ENCODE results near the gene ATG10.

Gene ATG10

GRCh38 chr5:82291420-82291819 lies 319.6 kb downstream of the ATG10 start:
- no peak overlapping the region for H3K27ac ChIP-seq (ENCODE audit: low read depth, low read length, poor library complexity, severe bottlenecking)
- no peaks in the 10 kb centered on the region for H3K79me2 ChIP-seq (ENCODE audit: insufficient read depth, low read length)
- H3K36me3 ChIP-seq (ENCODE audit: insufficient read depth, low read length) = no peaks in the 10 kb centered on the region
- no peaks in the 10 kb centered on the region for H3K9me3 ChIP-seq (ENCODE audit: low read length)
- no peaks in the 10 kb centered on the region for H3K4me1 ChIP-seq (ENCODE audit: insufficient read depth, low read length, severe bottlenecking)
- no peaks in the 10 kb centered on the region for H3F3A ChIP-seq (ENCODE audit: insufficient read depth, low read length)
- no peaks in the 10 kb centered on the region for H3K27me3 ChIP-seq (ENCODE audit: insufficient read depth, low read length)
- TF ChIP-seq EZH2 (IDR thresholded peaks at IDR 0.05; ENCODE audit: borderline replicate concordance, low read length) (no peak), CTCF (IDR thresholded peaks at IDR 0.05; ENCODE audit: low read length) (no peak)
- H3K4me3 ChIP-seq (ENCODE audit: low read depth, low read length, poor library complexity, severe bottlenecking) = no peak overlapping the region
- H3K9me2 ChIP-seq (ENCODE audit: low read depth, low read length) = no peaks in the 10 kb centered on the region
- no peak overlapping the region for H3K4me2 ChIP-seq (ENCODE audit: low read length)
- no peaks in the 10 kb centered on the region for H4K20me1 ChIP-seq (ENCODE audit: insufficient read depth, low read length)
- no peak overlapping the region for H2AFZ ChIP-seq (ENCODE audit: low read length)
- H3K9ac ChIP-seq (ENCODE audit: low read length) = no peak overlapping the region

- no peaks in the 10 kb centered on the region for H3K79me2 ChIP-seq (ENCODE audit: insufficient read depth, low read length)
- no peak overlapping the region for H3K27ac ChIP-seq (ENCODE audit: low read depth, low read length, poor library complexity, severe bottlenecking)
- TF ChIP-seq EZH2 (IDR thresholded peaks at IDR 0.05; ENCODE audit: borderline replicate concordance, low read length) = no peak
- TF ChIP-seq CTCF (IDR thresholded peaks at IDR 0.05; ENCODE audit: low read length) = no peak
- no peak overlapping the region for H3K4me3 ChIP-seq (ENCODE audit: low read depth, low read length, poor library complexity, severe bottlenecking)
- H3K27me3 ChIP-seq (ENCODE audit: insufficient read depth, low read length) = no peaks in the 10 kb centered on the region
- H3K9ac ChIP-seq (ENCODE audit: low read length) = no peak overlapping the region
- H4K20me1 ChIP-seq (ENCODE audit: insufficient read depth, low read length) = no peaks in the 10 kb centered on the region
- no peaks in the 10 kb centered on the region for H3K36me3 ChIP-seq (ENCODE audit: insufficient read depth, low read length)
- H3F3A ChIP-seq (ENCODE audit: insufficient read depth, low read length) = no peaks in the 10 kb centered on the region
- H3K4me2 ChIP-seq (ENCODE audit: low read length) = no peak overlapping the region
- H3K9me2 ChIP-seq (ENCODE audit: low read depth, low read length) = no peaks in the 10 kb centered on the region
- H3K4me1 ChIP-seq (ENCODE audit: insufficient read depth, low read length, severe bottlenecking) = no peaks in the 10 kb centered on the region
- H2AFZ ChIP-seq (ENCODE audit: low read length) = no peak overlapping the region
- H3K9me3 ChIP-seq (ENCODE audit: low read length) = no peaks in the 10 kb centered on the region
These were observed 323.3 kb downstream of the ATG10 start for GRCh38 chr5:82295144-82295543.

GRCh38 chr5:82295959-82296531 lies 324.2 kb downstream of the ATG10 start:
- no peak overlapping the region for H3K4me2 ChIP-seq (ENCODE audit: low read length)
- no peaks in the 10 kb centered on the region for H3K9me3 ChIP-seq (ENCODE audit: low read length)
- no peaks in the 10 kb centered on the region for H3K79me2 ChIP-seq (ENCODE audit: insufficient read depth, low read length)
- H2AFZ ChIP-seq (ENCODE audit: low read length) = no peak overlapping the region
- no peaks in the 10 kb centered on the region for H4K20me1 ChIP-seq (ENCODE audit: insufficient read depth, low read length)
- no peaks in the 10 kb centered on the region for H3K9me2 ChIP-seq (ENCODE audit: low read depth, low read length)
- no peak overlapping the region for H3K4me3 ChIP-seq (ENCODE audit: low read depth, low read length, poor library complexity, severe bottlenecking)
- H3K36me3 ChIP-seq (ENCODE audit: insufficient read depth, low read length) = no peaks in the 10 kb centered on the region
- H3K9ac ChIP-seq (ENCODE audit: low read length) = no peak overlapping the region
- H3F3A ChIP-seq (ENCODE audit: insufficient read depth, low read length) = no peaks in the 10 kb centered on the region
- no peaks in the 10 kb centered on the region for H3K27me3 ChIP-seq (ENCODE audit: insufficient read depth, low read length)
- H3K4me1 ChIP-seq (ENCODE audit: insufficient read depth, low read length, severe bottlenecking) = no peaks in the 10 kb centered on the region
- no peak overlapping the region for H3K27ac ChIP-seq (ENCODE audit: low read depth, low read length, poor library complexity, severe bottlenecking)
- no peak for TF ChIP-seq CTCF (IDR thresholded peaks at IDR 0.05; ENCODE audit: low read length)
- no peak for TF ChIP-seq EZH2 (IDR thresholded peaks at IDR 0.05; ENCODE audit: borderline replicate concordance, low read length)

Data from OCI-LY1 (cell line).